A549 (cell line): ENCODE measurements around the gene TPST1. TPM values are rescaled to one million over a fixed set of nuclear protein-coding genes. Genes with fewer than 3 reads are reported as not detected.

ENCODE experiments used
- ATAC-seq, 2 experiments: fragments of 200-7000 bp in 1 of 2; fragments of >200 bp in 1 of 2; cut with Nextera tagmentation in 1 of 2; cut with Tn5 transposase in 1 of 2; 3 replicates each; pipeline versions ENCODE4 v1.8.0 to v1.9.1; 2018 to 2020; ENCODE audit warnings: mild to moderate bottlenecking in 1 of 2, moderate library complexity in 1 of 2
- CTCF ChIA-PET: fragments of 300-600 bp; sonication (Branson Sonifier 250); formaldehyde crosslinking; extraction: SDS; loops from one replicate; lab custom pipeline; 2021; ENCODE audit warnings: antibody characterized with exemption, inconsistent platforms; lab: Yijun Ruan, JAX
- POLR2A ChIA-PET: fragments of 350-600 bp; formaldehyde crosslinking; extraction: SDS; loops from one replicate; lab custom pipeline; 2021; ENCODE audit warnings: antibody characterized with exemption, inconsistent platforms; lab: Yijun Ruan, JAX
- DNase-seq, 2 experiments: peaks; one replicate each; pipeline versions ENCODE4 v3.0.0 to v3.0.0-alpha.2; 2011 to 2016; ENCODE audit warnings: low read depth in 1 of 2, low spot score in 1 of 2
- FAIRE-seq: peaks from 2 replicates; lab custom pipeline; 2011; peaks lifted over from hg19 to GRCh38; lab: Jason Lieb, UNC
- H3K27ac ChIP-seq, 2 experiments: fragments of >200 bp; sonication (Bioruptor Twin); formaldehyde crosslinking; 3 replicates each; pipeline ENCODE4 v1.5.1; 2016 to 2017
- H3K4me1 ChIP-seq: fragments of >200 bp; sonication (Bioruptor Twin); formaldehyde crosslinking; 3 replicates; pipeline ENCODE4 v1.6.1; 2016
- H3K4me2 ChIP-seq: fragments of >200 bp; sonication (Bioruptor Twin); formaldehyde crosslinking; 3 replicates; pipeline ENCODE4 v1.6.1; 2016
- H3K4me3 ChIP-seq: fragments of >200 bp; sonication (Bioruptor Twin); formaldehyde crosslinking; 3 replicates; pipeline ENCODE4 v1.5.1; 2016
- H3K9me3 ChIP-seq: fragments of >200 bp; sonication (Bioruptor Twin); formaldehyde crosslinking; 3 replicates; pipeline ENCODE4 v1.6.1; 2016
- CBX2 ChIP-seq: fragments of 200-600 bp; sonication (generic); IDR thresholded peaks from 2 replicates; pipeline ENCODE4 v1.6.1; 2016; ENCODE audit warnings: low read depth, mild to moderate bottlenecking, borderline replicate concordance
- CBX8 ChIP-seq: fragments of 200-600 bp; sonication (generic); IDR thresholded peaks from 2 replicates; pipeline ENCODE4 v1.6.1; 2016
- CEBPB ChIP-seq, 2 experiments: fragments of >200 bp in 1 of 2; sonication (Bioruptor Twin) in 1 of 2; formaldehyde crosslinking in 1 of 2; IDR thresholded peaks; 2 replicates each; pipeline ENCODE4 v1.6.1; 2012 to 2016
- EHMT2 ChIP-seq: fragments of 200-600 bp; sonication (generic); IDR thresholded peaks from 2 replicates; pipeline ENCODE4 v1.6.1; 2016; ENCODE audit warnings: antibody characterized with exemption, low read depth, mild to moderate bottlenecking, moderate library complexity
- FOSB ChIP-seq: fragments of 250-450 bp; sonication (Bioruptor Pico); IDR thresholded peaks from 2 replicates; pipeline ENCODE4 v1.5.0; 2020; ENCODE audit warnings: mild to moderate bottlenecking, moderate library complexity
- FOSL2 ChIP-seq, 2 experiments: fragments of 450-650 bp in 1 of 2; fragments of >200 bp in 1 of 2; sonication (Bioruptor Twin) in 1 of 2; formaldehyde crosslinking; IDR thresholded peaks; 2 replicates each; pipeline versions ENCODE4 v1.5.0 to v1.6.1; 2016 to 2020; ENCODE audit warnings: mild to moderate bottlenecking in 1 of 2, moderate library complexity in 1 of 2
- GATA3 ChIP-seq: IDR thresholded peaks from 2 replicates; pipeline ENCODE4 v1.6.1; 2012; ENCODE audit warnings: borderline replicate concordance
- HDAC2 ChIP-seq: fragments of 200-600 bp; sonication (generic); IDR thresholded peaks from 2 replicates; pipeline ENCODE4 v1.6.1; 2016
- JUN ChIP-seq, 2 experiments: fragments of >200 bp; sonication (Bioruptor Twin); formaldehyde crosslinking; IDR thresholded peaks; 2 replicates in 1 of 2; 3 replicates in 1 of 2; pipeline ENCODE4 v1.6.1; 2016 to 2017
- JUNB ChIP-seq: fragments of >200 bp; sonication (Bioruptor Twin); formaldehyde crosslinking; IDR thresholded peaks from 2 replicates; pipeline ENCODE4 v1.6.1; 2016
- KDM5A ChIP-seq: fragments of 200-600 bp; sonication (generic); IDR thresholded peaks from 2 replicates; pipeline ENCODE4 v1.6.1; 2016; ENCODE audit warnings: antibody characterized with exemption, mild to moderate bottlenecking
- MAFK ChIP-seq: fragments of 450-650 bp; IDR thresholded peaks from 2 replicates; pipeline ENCODE4 v1.6.1; 2014; ENCODE audit not compliant: partially characterized antibody
- NR3C1 ChIP-seq: fragments of >200 bp; sonication (Bioruptor Twin); formaldehyde crosslinking; IDR thresholded peaks from 3 replicates; pipeline ENCODE4 v1.6.1; 2017
- POLR2AphosphoS2 ChIP-seq: conservative IDR thresholded peaks from 2 replicates; pipeline ENCODE4 v1.6.1; 2012; ENCODE audit warnings: low read length, improper control_type of control experiment, inconsistent platforms
- RARB ChIP-seq: fragments of 250-450 bp; sonication (Bioruptor Pico); IDR thresholded peaks from 2 replicates; pipeline ENCODE4 v1.8.0; 2021; ENCODE audit warnings: mild to moderate bottlenecking, moderate library complexity
- RFX5 ChIP-seq: fragments of 450-650 bp; IDR thresholded peaks from 2 replicates; pipeline ENCODE4 v1.7.1; 2014; ENCODE audit warnings: antibody characterized with exemption, mild to moderate bottlenecking, moderate library complexity
- RNF2 ChIP-seq: fragments of 200-600 bp; sonication (generic); IDR thresholded peaks from 2 replicates; pipeline ENCODE4 v1.6.1; 2016; ENCODE audit warnings: low read depth, mild to moderate bottlenecking, antibody characterized with exemption, moderate library complexity, borderline replicate concordance
- SMC3 ChIP-seq: fragments of >200 bp; sonication (Bioruptor Twin); formaldehyde crosslinking; IDR thresholded peaks from 3 replicates; pipeline ENCODE4 v1.6.1; 2018; ENCODE audit warnings: inconsistent platforms
- SREBF2 ChIP-seq: fragments of 450-650 bp; IDR thresholded peaks from 2 replicates; pipeline ENCODE4 v1.6.1; 2014; ENCODE audit warnings: mild to moderate bottlenecking, moderate library complexity
- TP53 ChIP-seq: fragments of 250-450 bp; sonication (Bioruptor Pico); IDR thresholded peaks from 2 replicates; pipeline ENCODE4 v1.5.0; 2021; ENCODE audit warnings: mild to moderate bottlenecking, moderate library complexity
- ZSCAN20 ChIP-seq: fragments of 250-450 bp; sonication (Bioruptor Pico); IDR thresholded peaks from 2 replicates; pipeline ENCODE4 v1.8.0; 2022; ENCODE audit warnings: mild to moderate bottlenecking, moderate library complexity
- WGBS: methylation state at CpG from one replicate; pipeline ENCODE4 v1.1.6; 2017; ENCODE audit errors: missing lambda C conversion rate; 5-methylcytosine and 5-hydroxymethylcytosine counted together
- polyA plus RNA-seq, 4 experiments: library from polyadenylated mRNA; depleted of rRNA in 3 of 4; stranded (reverse); fragments of >200 nt; fragmentation: RNase III in 1 of 4; extraction: RNeasy Plus Mini Kit Qiagen cat#74134 plus additional on column Dnase treatment in 1 of 4; gene quantifications; 2 replicates in 3 of 4; 3 replicates in 1 of 4; pipeline ENCODE4 v1.2.3, GENCODE V29; 2011 to 2017
- TF ChIP-seq, protein P1 (sequence below): fragments of 250-450 bp; sonication (Bioruptor Pico); IDR thresholded peaks from 2 replicates; pipeline ENCODE4 v1.5.0; 2020; ENCODE audit warnings: low read depth, mild to moderate bottlenecking, moderate library complexity
- TF ChIP-seq, protein P2 (sequence below): fragments of >200 bp; sonication (Bioruptor Twin); formaldehyde crosslinking; IDR thresholded peaks from 2 replicates; pipeline ENCODE4 v1.6.1; 2016
- TF ChIP-seq, protein P3 (sequence below): IDR thresholded peaks from 2 replicates; pipeline ENCODE4 v1.6.1; 2012; ENCODE audit warnings: low read depth, borderline replicate concordance
- TF ChIP-seq, protein P4 (sequence below): IDR thresholded peaks from 2 replicates; pipeline ENCODE4 v1.6.1; 2012

The TPST1 gene
- polyA plus RNA-seq, 2 of the 4 experiments (the other 2 are of a cell fraction) = 14.6 to 20.4 TPM

DNA sequence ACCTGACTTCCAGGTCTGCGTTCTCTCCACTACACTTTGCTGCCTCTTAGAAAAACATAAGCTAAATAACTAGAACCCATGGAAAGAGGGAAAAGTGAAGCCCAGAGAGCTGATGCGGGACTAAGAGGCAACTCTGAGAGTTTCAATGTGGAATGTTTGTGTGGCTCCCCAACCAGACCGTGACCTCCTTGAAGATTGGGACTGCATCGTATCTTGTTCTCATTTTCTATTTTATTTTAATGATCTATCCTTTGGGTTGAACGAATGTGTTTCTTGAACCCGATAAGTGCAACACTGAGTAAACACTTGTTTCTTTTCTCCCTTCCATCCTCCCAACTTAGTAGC, 77.4 kb downstream of the TPST1 start:
- TF ChIP-seq SMC3 (no peak), EHMT2 (no peak)
- TF ChIP-seq, all 56 proteins: peak for 0
- CTCF ChIA-PET = no interaction called here
- FAIRE-seq = no peak
- H3K9me3 ChIP-seq = no peaks in the 10 kb centered on the region
- peak overlapping the region; percentile 55; the same call in 1 of the 3 replicates for H3K4me2 ChIP-seq
- POLR2A ChIA-PET = no interaction called here
- 93% methylated on average over 6 of the region's 6 CpGs for WGBS
- H3K4me3 ChIP-seq = no peak overlapping the region
- no peak for DNase-seq
- peak overlapping the region; percentile 63 to 83 for H3K27ac ChIP-seq
- ATAC-seq = no peak
- peaks cover 27% of the 10 kb centered on the region for H3K4me1 ChIP-seq

DNA sequence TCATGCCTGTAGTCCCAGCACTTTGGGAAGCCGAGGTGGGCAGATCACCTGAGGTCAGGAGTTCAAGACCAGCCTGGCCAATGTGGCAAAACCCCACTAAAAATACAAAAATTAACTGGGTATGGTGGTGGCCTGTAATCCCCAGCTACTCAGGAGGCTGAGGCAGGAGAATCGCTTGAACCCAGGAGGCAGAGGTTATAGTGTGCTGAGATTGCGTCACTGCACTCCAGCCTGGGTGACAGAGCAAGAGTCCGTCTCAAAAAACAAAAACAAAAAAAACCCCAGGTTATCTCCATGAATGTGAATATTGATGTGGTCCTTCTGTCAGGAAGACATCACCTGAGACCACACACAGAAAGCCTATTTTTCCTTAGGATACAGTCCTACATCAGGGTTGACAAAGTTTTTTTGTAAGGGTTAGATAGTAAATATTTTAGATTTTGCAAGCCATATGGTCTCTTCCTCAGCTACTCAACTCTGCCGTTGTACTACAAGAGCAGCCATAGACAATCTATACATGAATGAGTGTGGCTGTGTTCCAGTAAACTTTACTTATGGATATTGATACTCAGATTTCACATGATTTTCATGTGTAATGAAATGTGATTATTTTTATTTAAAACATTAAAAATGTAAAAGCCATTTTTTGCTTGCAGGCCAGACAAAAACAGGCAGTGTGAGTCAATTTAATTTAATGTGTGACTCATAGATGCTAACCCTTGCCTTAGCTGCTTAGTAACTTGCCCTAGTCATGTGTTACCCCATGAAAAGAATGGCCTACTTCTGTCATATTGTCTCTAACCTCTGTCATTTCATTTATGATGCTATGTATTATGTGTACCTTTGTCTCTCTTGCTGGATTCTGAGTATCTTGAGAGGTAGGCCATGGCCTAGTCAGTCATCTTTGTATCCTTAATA, 78.1 kb downstream of the TPST1 start:
- no peak overlapping the region for H3K4me3 ChIP-seq

DNA sequence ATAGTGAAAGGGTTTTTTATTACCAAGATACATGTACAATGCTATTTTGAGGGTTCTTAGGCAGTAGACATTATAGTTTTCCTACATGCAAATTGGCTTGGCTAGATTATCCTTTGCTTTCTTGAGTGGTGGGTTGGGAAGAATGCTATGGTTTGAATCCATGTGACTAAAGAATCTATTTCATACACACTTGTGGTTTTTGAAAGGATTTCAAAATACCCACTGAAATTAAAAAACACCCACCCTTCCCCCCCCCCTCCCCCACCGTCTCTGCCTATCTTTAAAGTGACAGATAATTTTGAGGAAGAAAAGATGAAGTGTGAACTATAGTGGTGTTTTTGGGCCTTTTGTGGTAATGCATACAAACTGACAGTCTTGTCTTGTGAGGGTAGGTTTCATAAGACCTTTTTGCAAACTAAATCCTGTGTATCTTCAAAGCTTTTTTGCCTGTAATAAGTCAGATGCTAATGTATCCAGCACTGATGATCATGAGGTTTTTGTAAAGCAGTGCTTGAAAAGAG, 90.9 kb downstream of the TPST1 start:
- 80% methylated on average over 1 of the region's 1 CpG for WGBS
- peaks cover 24% of the 10 kb centered on the region for H3K9me3 ChIP-seq
- H3K27ac ChIP-seq = no peak overlapping the region
- CTCF ChIA-PET = no interaction called here
- TF ChIP-seq, protein P1, sequence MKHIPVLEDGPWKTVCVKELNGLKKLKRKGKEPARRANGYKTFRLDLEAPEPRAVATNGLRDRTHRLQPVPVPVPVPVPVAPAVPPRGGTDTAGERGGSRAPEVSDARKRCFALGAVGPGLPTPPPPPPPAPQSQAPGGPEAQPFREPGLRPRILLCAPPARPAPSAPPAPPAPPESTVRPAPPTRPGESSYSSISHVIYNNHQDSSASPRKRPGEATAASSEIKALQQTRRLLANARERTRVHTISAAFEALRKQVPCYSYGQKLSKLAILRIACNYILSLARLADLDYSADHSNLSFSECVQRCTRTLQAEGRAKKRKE (CRISPR knock-in tag) = no peak
- TF ChIP-seq KDM5A (no peak), FOSB (CRISPR knock-in tag) (no peak), GATA3 (no peak), RNF2 (no peak)
- DNase-seq (no peak), FAIRE-seq (no peak), ATAC-seq (no peak)
- H3K4me3 ChIP-seq = no peak overlapping the region
- H3K4me2 ChIP-seq = no peak overlapping the region
- POLR2A ChIA-PET = no interaction called here
- H3K4me1 ChIP-seq = no peaks in the 10 kb centered on the region

More for the DNA sequence above, 78.1 kb downstream of the TPST1 start:
- CTCF ChIA-PET = no interaction called here
- WGBS = 72% methylated on average over 5 of the region's 5 CpGs
- H3K4me2 ChIP-seq = peak overlapping the region; percentile 55
- ATAC-seq (peak; percentile 85 to 88), DNase-seq (peak; percentile 25 to 52), FAIRE-seq (no peak)
- peak overlapping the region; percentile 63 to 83; a peak in 5 of 6 replicates for H3K27ac ChIP-seq
- peaks cover 27% of the 10 kb centered on the region for H3K4me1 ChIP-seq
- POLR2A ChIA-PET = no interaction called here
- TF ChIP-seq CEBPB (IDR thresholded peaks at IDR 0.05) (peak in 1 of 2 experiments; percentile 45; a peak in 1 of 4 replicates), FOSL2 (IDR thresholded peaks at IDR 0.05) (peak; percentile 42; the same call in 1 of the 2 replicates), FOSL2 (CRISPR knock-in tag; IDR thresholded peaks at IDR 0.05) (peak; percentile 82), CBX8 (no peak), JUNB (peak; percentile 53)
- no peaks in the 10 kb centered on the region for H3K9me3 ChIP-seq

DNA sequence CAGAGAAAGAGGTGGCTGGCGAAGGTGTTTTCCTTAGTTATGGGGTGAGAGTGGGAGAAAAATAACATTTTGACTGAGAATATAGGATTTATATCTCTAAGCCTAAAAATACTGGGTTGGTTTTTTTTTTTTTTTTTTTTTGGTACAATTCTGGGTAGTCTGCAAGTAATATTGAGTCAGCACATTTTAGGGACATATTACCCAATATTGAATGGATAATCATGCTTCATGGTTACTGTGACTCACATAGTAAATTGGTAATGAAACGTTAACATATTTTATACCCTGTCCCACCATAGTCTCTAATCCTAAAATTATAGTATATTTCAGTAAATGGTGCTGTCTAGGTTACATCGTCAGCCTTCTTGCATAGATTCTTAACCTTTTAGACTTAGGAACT, 91.4 kb downstream of the TPST1 start:
- H3K9me3 ChIP-seq = peaks cover 24% of the 10 kb centered on the region
- FAIRE-seq (no peak), DNase-seq (no peak), ATAC-seq (no peak)
- POLR2A ChIA-PET = no interaction called here
- H3K4me1 ChIP-seq = no peaks in the 10 kb centered on the region
- H3K27ac ChIP-seq = no peak overlapping the region
- CTCF ChIA-PET = no interaction called here
- 88% methylated on average over 3 of the region's 3 CpGs for WGBS
- H3K4me2 ChIP-seq = no peak overlapping the region
- no peak for TF ChIP-seq SREBF2
- peak; percentile 69 for TF ChIP-seq MAFK
- TF ChIP-seq, all 56 proteins: peak for 1
- H3K4me3 ChIP-seq = no peak overlapping the region

DNA sequence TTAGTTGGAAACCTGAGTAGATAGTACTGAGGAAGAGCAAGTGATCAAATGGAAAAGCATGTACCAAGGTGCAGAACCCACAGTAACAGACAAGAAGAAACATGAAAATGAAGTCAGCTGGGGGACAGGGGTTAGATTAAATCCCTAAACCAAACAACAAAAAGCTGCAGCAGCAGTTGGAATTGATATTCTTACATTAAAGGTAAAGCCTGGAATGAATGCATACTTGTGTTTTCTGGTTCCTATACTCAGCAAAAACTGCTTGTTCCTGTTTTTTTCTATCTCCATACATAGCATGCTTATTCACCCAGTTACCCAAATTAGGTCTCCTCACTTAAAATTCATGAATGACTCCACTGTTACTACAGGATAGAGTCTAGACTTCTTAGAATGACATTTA, 92.4 kb downstream of the TPST1 start:
- Histone ChIP-seq H3K4me2 (no peak overlapping the region), H3K27ac (no peak overlapping the region), H3K9me3 (peaks cover 24% of the 10 kb centered on the region), H3K4me3 (no peak overlapping the region), H3K4me1 (no peaks in the 10 kb centered on the region)
- CTCF ChIA-PET = interaction anchor here (0.8 kb wide), 1 partner anchor 51 kb away, joined by 3 read pairs; no protein-coding TSS in a partner anchor
- no peak for DNase-seq
- no peak for ATAC-seq
- no peak for FAIRE-seq
- POLR2A ChIA-PET = no interaction called here
- TF ChIP-seq RARB (no peak), NR3C1 (no peak), JUN (IDR thresholded peaks at IDR 0.05) (no peak), RFX5 (no peak), ZSCAN20 (CRISPR knock-in tag) (no peak), CBX2 (no peak), POLR2AphosphoS2 (no peak), HDAC2 (no peak), TP53 (CRISPR knock-in tag) (no peak), FOSB (CRISPR knock-in tag) (no peak), SMC3 (no peak)
- TF ChIP-seq, protein P2, sequence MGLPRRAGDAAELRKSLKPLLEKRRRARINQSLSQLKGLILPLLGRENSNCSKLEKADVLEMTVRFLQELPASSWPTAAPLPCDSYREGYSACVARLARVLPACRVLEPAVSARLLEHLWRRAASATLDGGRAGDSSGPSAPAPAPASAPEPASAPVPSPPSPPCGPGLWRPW = no peak
- TF ChIP-seq, protein P3, sequence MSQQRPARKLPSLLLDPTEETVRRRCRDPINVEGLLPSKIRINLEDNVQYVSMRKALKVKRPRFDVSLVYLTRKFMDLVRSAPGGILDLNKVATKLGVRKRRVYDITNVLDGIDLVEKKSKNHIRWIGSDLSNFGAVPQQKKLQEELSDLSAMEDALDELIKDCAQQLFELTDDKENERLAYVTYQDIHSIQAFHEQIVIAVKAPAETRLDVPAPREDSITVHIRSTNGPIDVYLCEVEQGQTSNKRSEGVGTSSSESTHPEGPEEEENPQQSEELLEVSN = no peak
- TF ChIP-seq, protein P4, sequence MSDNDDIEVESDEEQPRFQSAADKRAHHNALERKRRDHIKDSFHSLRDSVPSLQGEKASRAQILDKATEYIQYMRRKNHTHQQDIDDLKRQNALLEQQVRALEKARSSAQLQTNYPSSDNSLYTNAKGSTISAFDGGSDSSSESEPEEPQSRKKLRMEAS = no peak
